Upper lobe of left lung (tissue), 6 donors: Measurements from ENCODE around the gene PKD2. TPM values are rescaled to one million over a fixed set of nuclear protein-coding genes. Genes with fewer than 3 reads are reported as not detected.

Experiments
- ATAC-seq, 2 donors: fragments of 200-7000 bp; cut with Tn5 transposase; one replicate each; pipeline ENCODE4 v1.9.1; 2022; ENCODE audit warnings: mild to moderate bottlenecking in 2 of 2, moderate library complexity in 2 of 2; ENCODE audit not compliant: low FRiP score in 2 of 2
- DNase-seq, 2 donors: peaks; one replicate each; pipeline ENCODE4 v3.0.0-alpha.2; 2019 to 2020
- H3K27ac ChIP-seq, 4 donors: fragments of 200-600 bp; sonication (generic); one replicate each; pipeline ENCODE4 v1.5.1; 2016 to 2019
- H3K27me3 ChIP-seq, 4 donors: fragments of 200-600 bp; sonication (generic); one replicate each; pipeline ENCODE4 v1.5.1; 2017 to 2019
- H3K36me3 ChIP-seq, 4 donors: fragments of 200-600 bp; sonication (generic); one replicate each; pipeline ENCODE4 v1.5.1; 2016 to 2019
- H3K4me1 ChIP-seq, 4 donors: fragments of 200-600 bp; sonication (generic); one replicate each; pipeline ENCODE4 v1.5.1; 2018 to 2019
- H3K4me3 ChIP-seq, 4 donors: fragments of 200-600 bp; sonication (generic); one replicate each; pipeline ENCODE4 v1.5.1; 2017 to 2019; ENCODE audit warnings: mild to moderate bottlenecking in 2 of 4, moderate library complexity in 1 of 4
- H3K9me3 ChIP-seq, 4 donors: fragments of 200-600 bp; sonication (generic); one replicate each; pipeline ENCODE4 v1.5.1; 2018 to 2019
- EP300 ChIP-seq, 4 donors: sonication (generic); formaldehyde crosslinking; IDR thresholded peaks; one replicate each; pipeline ENCODE4 v1.5.1; 2017; ENCODE audit warnings: antibody characterized with exemption in 4 of 4, control low read depth in 2 of 4
- POLR2A ChIP-seq, 4 donors: fragments of 450-650 bp; IDR thresholded peaks; one replicate each; pipeline ENCODE4 v1.5.1; 2016 to 2017; ENCODE audit warnings: antibody characterized with exemption in 4 of 4, mild to moderate bottlenecking in 2 of 4
- POLR2AphosphoS5 ChIP-seq, 2 donors: sonication (generic); formaldehyde crosslinking; IDR thresholded peaks; one replicate each; pipeline ENCODE4 v1.5.1; 2017; ENCODE audit warnings: antibody characterized with exemption in 2 of 2
- WGBS, 2 donors: methylation state at CpG; one replicate each; pipeline ENCODE4 v1.1.5; 2017 to 2018; 5-methylcytosine and 5-hydroxymethylcytosine counted together
- total RNA-seq, 6 donors: library from RNA; depleted of rRNA in 4 of 6; stranded (reverse); fragments of >200 nt in 4 of 6; gene quantifications; one replicate each; pipeline versions ENCODE4 v1.1.0 to v1.2.1, GENCODE V29; 2016 to 2021
- TF ChIP-seq, protein P1 (sequence below), 6 experiments: fragments of 450-650 bp in 4 of 6; fragments of 200-600 bp in 2 of 6; sonication (generic) in 2 of 6; IDR thresholded peaks; one replicate each; pipeline ENCODE4 v1.5.1; 2016 to 2019; ENCODE audit warnings: antibody characterized with exemption in 6 of 6
- donor health status: DM: no; HTN: no; CAD: no; lungs with moderate emphysema.
- donor health status: DM: no; HTN: yes; CAD: no; lungs with severe emphysema.

The PKD2 gene
- total RNA-seq, 6 donors from 2014 or later: 19.5 to 76.5 (median 32.5) TPM

DNA sequence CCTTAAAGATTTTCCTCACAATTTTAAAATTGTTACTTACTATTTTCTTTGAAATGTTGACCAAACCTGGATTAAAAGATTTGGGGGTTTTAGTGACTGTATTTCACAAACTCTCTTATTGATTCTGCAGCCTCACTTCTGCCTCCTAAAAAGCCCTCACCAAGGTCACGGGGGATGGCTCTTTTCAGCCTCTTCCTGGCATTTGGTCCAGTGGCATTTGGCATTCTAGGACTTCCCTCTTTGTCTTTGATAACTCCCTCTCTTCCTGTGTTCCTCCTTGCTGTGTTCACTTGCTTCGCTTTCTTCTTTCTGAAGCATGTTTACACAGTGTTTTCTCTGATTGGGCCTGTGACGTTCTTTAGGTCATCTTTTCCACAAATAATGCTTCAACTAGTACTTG, 21.5 kb downstream of the PKD2 start:
- no peak for ATAC-seq
- H3K4me1 ChIP-seq: no peaks in the 10 kb centered on the region
- H3K36me3 ChIP-seq: peaks cover 0 to 7% (median 2%) of the 10 kb centered on the region in 4 donors
- no peak for DNase-seq
- peaks cover 0 to 7% (median 4%) of the 10 kb centered on the region in 4 donors for H3K9me3 ChIP-seq
- TF ChIP-seq POLR2AphosphoS5 (IDR thresholded peaks at IDR 0.05) (no peak), POLR2A (IDR thresholded peaks at IDR 0.05) (no peak), EP300 (IDR thresholded peaks at IDR 0.05) (no peak)
- TF ChIP-seq, protein P1, sequence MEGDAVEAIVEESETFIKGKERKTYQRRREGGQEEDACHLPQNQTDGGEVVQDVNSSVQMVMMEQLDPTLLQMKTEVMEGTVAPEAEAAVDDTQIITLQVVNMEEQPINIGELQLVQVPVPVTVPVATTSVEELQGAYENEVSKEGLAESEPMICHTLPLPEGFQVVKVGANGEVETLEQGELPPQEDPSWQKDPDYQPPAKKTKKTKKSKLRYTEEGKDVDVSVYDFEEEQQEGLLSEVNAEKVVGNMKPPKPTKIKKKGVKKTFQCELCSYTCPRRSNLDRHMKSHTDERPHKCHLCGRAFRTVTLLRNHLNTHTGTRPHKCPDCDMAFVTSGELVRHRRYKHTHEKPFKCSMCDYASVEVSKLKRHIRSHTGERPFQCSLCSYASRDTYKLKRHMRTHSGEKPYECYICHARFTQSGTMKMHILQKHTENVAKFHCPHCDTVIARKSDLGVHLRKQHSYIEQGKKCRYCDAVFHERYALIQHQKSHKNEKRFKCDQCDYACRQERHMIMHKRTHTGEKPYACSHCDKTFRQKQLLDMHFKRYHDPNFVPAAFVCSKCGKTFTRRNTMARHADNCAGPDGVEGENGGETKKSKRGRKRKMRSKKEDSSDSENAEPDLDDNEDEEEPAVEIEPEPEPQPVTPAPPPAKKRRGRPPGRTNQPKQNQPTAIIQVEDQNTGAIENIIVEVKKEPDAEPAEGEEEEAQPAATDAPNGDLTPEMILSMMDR (IDR thresholded peaks at IDR 0.05): no peak
- 51 to 60% methylated on average over 3 of the region's 3 CpGs for WGBS, 2 donors
- no peak overlapping the region for H3K4me3 ChIP-seq
- H3K27me3 ChIP-seq: no peaks in the 10 kb centered on the region
- H3K27ac ChIP-seq: peak overlapping the region in 1 of 4 donors; percentile 32

DNA sequence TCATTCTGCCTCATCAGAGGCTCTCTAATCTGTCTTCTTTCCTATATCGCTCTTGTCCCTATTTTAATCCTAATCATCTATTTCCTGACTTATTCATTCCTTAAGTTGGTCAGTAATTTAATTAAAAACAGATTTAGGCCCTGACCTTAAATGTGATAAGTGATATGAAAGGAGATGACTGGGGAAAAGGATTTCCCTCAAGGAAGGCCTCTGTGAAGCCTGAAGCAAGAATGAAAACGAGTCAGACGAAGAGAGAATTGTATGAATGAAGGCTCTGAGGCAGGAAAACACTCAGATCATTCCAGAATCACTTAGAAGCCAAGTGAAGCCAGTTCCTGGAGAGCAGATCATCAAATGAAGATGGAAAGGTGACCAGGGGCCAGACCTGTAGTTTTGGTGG, 22.1 kb downstream of the PKD2 start:
- TF ChIP-seq, protein P1 (IDR thresholded peaks at IDR 0.05): no peak
- TF ChIP-seq POLR2AphosphoS5 (IDR thresholded peaks at IDR 0.05) (no peak), POLR2A (IDR thresholded peaks at IDR 0.05) (no peak), EP300 (IDR thresholded peaks at IDR 0.05) (no peak)
- peaks cover 0 to 10% (median 2%) of the 10 kb centered on the region in 4 donors for H3K36me3 ChIP-seq
- H3K4me1 ChIP-seq: no peaks in the 10 kb centered on the region
- no peak overlapping the region for H3K27ac ChIP-seq
- no peak for DNase-seq
- peaks cover 0 to 7% (median 4%) of the 10 kb centered on the region in 4 donors for H3K9me3 ChIP-seq
- ATAC-seq: no peak
- H3K27me3 ChIP-seq: no peaks in the 10 kb centered on the region
- H3K4me3 ChIP-seq: no peak overlapping the region
- 86 to 89% methylated on average over 3 of the region's 3 CpGs for WGBS, 2 donors

DNA sequence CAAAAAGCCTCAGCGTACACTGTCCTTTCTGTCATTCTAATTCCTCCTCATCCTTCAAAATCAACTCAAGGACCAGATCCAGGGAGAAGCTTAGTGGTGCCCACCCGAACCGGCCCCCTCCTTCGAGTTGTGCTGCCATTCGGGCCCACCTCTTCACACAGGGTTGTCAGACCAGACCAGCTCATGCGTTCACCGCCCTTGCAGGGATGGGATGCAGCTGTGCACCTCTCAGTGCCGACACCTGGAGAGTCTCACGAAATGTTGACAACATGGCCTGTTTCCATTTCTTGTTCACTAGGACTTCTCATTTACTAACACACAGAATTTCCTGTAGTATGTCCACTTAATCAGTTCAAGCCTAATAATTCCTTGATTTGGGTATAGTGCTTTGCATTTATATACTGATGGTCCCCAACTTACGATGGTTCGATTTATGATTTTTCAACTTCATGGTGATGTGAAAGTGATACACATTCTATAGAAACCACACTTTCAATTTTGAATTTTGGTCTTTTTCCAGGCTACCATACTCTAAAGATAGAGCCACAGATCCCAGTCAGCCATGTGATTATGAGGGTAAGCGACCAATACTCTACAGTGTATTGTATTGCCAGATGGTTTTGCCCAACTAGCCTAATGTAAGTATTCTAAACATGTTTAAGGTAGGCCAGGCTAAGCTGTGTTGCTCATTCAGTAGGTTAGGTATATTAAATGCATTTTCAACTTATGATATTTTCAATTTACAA, 23.3 kb downstream of the PKD2 start:
- DNase-seq: no peak
- Histone ChIP-seq H3K27ac (no peak overlapping the region), H3K4me3 (no peak overlapping the region), H3K4me1 (no peaks in the 10 kb centered on the region), H3K27me3 (no peaks in the 10 kb centered on the region), H3K9me3 (peaks cover 0 to 5% (median 1%) of the 10 kb centered on the region in 4 donors), H3K36me3 (peaks cover 0 to 13% (median 0%) of the 10 kb centered on the region in 4 donors)
- ATAC-seq: peak in 1 of 2 donors; percentile 63
- 86 to 88% methylated on average over 12 of the region's 12 CpGs for WGBS, 2 donors
- TF ChIP-seq POLR2A (IDR thresholded peaks at IDR 0.05) (no peak), EP300 (IDR thresholded peaks at IDR 0.05) (no peak), POLR2AphosphoS5 (IDR thresholded peaks at IDR 0.05) (no peak)
- TF ChIP-seq, protein P1 (IDR thresholded peaks at IDR 0.05): no peak

DNA sequence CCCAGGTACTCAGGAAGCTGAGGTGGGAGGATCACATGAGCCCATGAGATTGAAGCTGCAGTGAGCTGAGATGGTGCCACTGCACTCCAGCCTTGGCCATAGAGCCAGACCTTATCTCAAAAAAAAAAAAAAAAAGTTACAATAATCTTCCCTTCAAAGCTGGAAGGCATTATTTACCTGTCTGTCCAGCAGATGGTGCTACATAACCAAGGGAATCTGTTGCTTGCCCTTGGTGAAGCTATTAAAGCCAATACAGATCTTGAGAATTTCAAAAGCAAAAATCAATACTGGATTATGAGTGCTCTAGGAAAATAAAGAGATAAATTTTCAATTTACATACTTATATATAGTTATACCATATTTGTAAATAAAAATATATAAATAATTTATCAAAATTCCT, 25.9 kb downstream of the PKD2 start:
- ATAC-seq (peak in 1 of 2 donors; percentile 71), DNase-seq (no peak)
- Histone ChIP-seq H3K36me3 (peaks cover under 1 to 34% (median 9%) of the 10 kb centered on the region in 4 donors), H3K27ac (no peak overlapping the region), H3K9me3 (no peaks in the 10 kb centered on the region), H3K4me1 (no peaks in the 10 kb centered on the region), H3K27me3 (no peaks in the 10 kb centered on the region), H3K4me3 (no peak overlapping the region)
- TF ChIP-seq EP300 (IDR thresholded peaks at IDR 0.05) (no peak), POLR2A (IDR thresholded peaks at IDR 0.05) (no peak)
- TF ChIP-seq, protein P1 (IDR thresholded peaks at IDR 0.05): peak in 5 of 6 experiments; percentile 46 to 62 (median 55)

DNA sequence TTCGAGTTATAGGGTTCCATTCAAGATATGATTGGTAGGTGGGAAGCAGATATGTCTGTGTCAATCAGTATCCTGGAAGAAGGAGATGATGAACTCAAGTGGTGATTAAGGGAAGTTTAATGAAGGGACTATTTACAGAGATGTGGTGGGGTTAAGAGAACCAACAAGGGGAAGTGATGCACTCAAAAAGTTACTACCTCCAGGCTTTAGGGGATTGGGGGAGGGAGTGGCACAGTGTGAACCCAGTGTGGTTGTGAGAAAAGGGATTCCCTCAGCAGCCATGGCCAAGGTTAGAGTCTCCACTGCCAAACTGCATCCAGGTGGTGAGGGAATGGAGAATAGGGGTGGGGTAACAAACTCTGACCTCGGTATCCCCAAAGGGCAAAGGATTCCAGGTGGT, 27.9 kb downstream of the PKD2 start:
- ATAC-seq: no peak
- H3K9me3 ChIP-seq: no peaks in the 10 kb centered on the region
- H3K4me3 ChIP-seq: no peak overlapping the region
- WGBS, 2 donors: 89 to 96% methylated on average over 2 of the region's 2 CpGs
- H3K27ac ChIP-seq: no peak overlapping the region
- TF ChIP-seq POLR2A (IDR thresholded peaks at IDR 0.05) (no peak), POLR2AphosphoS5 (IDR thresholded peaks at IDR 0.05) (no peak), EP300 (IDR thresholded peaks at IDR 0.05) (no peak)
- TF ChIP-seq, protein P1 (IDR thresholded peaks at IDR 0.05): no peak
- H3K27me3 ChIP-seq: no peaks in the 10 kb centered on the region
- H3K36me3 ChIP-seq: peaks cover 11 to 54% (median 25%) of the 10 kb centered on the region in 4 donors
- no peaks in the 10 kb centered on the region for H3K4me1 ChIP-seq
- no peak for DNase-seq
